GM12878 (cell line): ENCODE measurements around the gene ERC1. TPM values are rescaled to one million over a fixed set of nuclear protein-coding genes. Genes with fewer than 3 reads are reported as not detected.

Experiments
- BACH1 ChIP-seq: fragments of 450-650 bp; IDR thresholded peaks from 2 replicates; pipeline ENCODE4 v1.6.1; 2017; ENCODE audit warnings: mild to moderate bottlenecking, borderline replicate concordance
- CBFB ChIP-seq: IDR thresholded peaks from 2 replicates; pipeline ENCODE4 v1.6.1; 2016; ENCODE audit warnings: antibody characterized with exemption, low read depth
- DPF2 ChIP-seq: fragments of 450-650 bp; IDR thresholded peaks from 2 replicates; pipeline ENCODE4 v1.6.1; 2017; ENCODE audit warnings: mild to moderate bottlenecking
- HDAC2 ChIP-seq: fragments of 200-600 bp; sonication (generic); IDR thresholded peaks from 2 replicates; pipeline ENCODE4 v1.6.1; 2017
- IRF4 ChIP-seq: IDR thresholded peaks from 2 replicates; pipeline ENCODE4 v1.6.1; 2011; ENCODE audit warnings: low read depth, low read length
- MXI1 ChIP-seq: fragments of 150-350 bp; IDR thresholded peaks from 2 replicates; pipeline ENCODE4 v1.6.1; 2011; ENCODE audit warnings: low read depth, mild to moderate bottlenecking, inconsistent platforms, low read length, improper control_type of control experiment
- NFYA ChIP-seq: IDR thresholded peaks from 2 replicates; pipeline ENCODE4 v1.6.1; 2011; ENCODE audit warnings: low read depth, mild to moderate bottlenecking, low read length, improper control_type of control experiment, borderline replicate concordance
- SPI1 ChIP-seq: IDR thresholded peaks from 2 replicates; pipeline ENCODE4 v1.6.1; 2011; ENCODE audit warnings: low read depth, mild to moderate bottlenecking, low read length, moderate library complexity, borderline replicate concordance; ENCODE audit not compliant: insufficient read depth
- SRF ChIP-seq, 2 experiments: IDR thresholded peaks; 2 replicates each; pipeline ENCODE4 v1.6.1; 2011; ENCODE audit warnings: low read depth in 2 of 2, low read length in 2 of 2, mild to moderate bottlenecking in 1 of 2, moderate library complexity in 1 of 2
- WRNIP1 ChIP-seq: IDR thresholded peaks from 2 replicates; pipeline ENCODE4 v1.6.1; 2011; ENCODE audit warnings: low read depth, low read length, improper control_type of control experiment, borderline replicate concordance
- polyA plus RNA-seq, 11 experiments: library from polyadenylated mRNA; depleted of rRNA in 4 of 11; unstranded in 6 of 11; stranded (reverse) in 5 of 11; fragments of >200 nt; fragmentation: Nextera tagmentation in 4 of 11; fragmentation: Illumina TruSeq in 1 of 11; extraction: Ambion mirVana in 4 of 11; extraction: Trizol in 1 of 11; gene quantifications; 1 replicate in 1 of 11; 2 replicates in 10 of 11; pipeline versions ENCODE4 v1.2.1 to v1.2.3, GENCODE V29; 2011 to 2016; ENCODE audit warnings: inconsistent platforms in 2 of 11, missing spikeins in 2 of 11, low read depth in 1 of 11
- total RNA-seq, 4 experiments: library from RNA; depleted of rRNA in 3 of 4; stranded (reverse); fragments of >200 nt in 3 of 4; fragmentation: Illumina TruSeq in 1 of 4; extraction: Trizol in 1 of 4; gene quantifications; 2 replicates each; pipeline versions ENCODE4 v1.2.1 to v1.2.3, GENCODE V29; 2013 to 2021
- TF ChIP-seq, protein P1 (sequence below): IDR thresholded peaks from 2 replicates; pipeline ENCODE4 v1.6.1; 2012; ENCODE audit warnings: mild to moderate bottlenecking, low read depth, low read length
- TF ChIP-seq, protein P2 (sequence below): IDR thresholded peaks from 2 replicates; pipeline ENCODE4 v1.6.1; 2011; ENCODE audit warnings: borderline replicate concordance, low read depth, mild to moderate bottlenecking, moderate library complexity, mixed read lengths, low read length; ENCODE audit not compliant: insufficient read depth; ENCODE audit errors: extremely low read length
- TF ChIP-seq, protein P3 (sequence below): fragments of 450-650 bp; IDR thresholded peaks from 2 replicates; pipeline ENCODE4 v1.6.1; 2017; ENCODE audit warnings: mild to moderate bottlenecking, low read depth, inconsistent platforms; ENCODE audit not compliant: poor library complexity, severe bottlenecking
- TF ChIP-seq, protein P4 (sequence below): fragments of 150-350 bp; IDR thresholded peaks from 2 replicates; pipeline ENCODE4 v1.6.1; 2016; ENCODE audit warnings: low read depth, low read length
- TF ChIP-seq, protein P5 (sequence below): fragments of 450-650 bp; IDR thresholded peaks from 2 replicates; pipeline ENCODE4 v1.6.1; 2017; ENCODE audit warnings: borderline replicate concordance

The ERC1 gene
- total and polyA plus RNA-seq, 10 of the 15 experiments (the other 5 are each of a cell fraction or from before 2014, with no cell fraction given), result 0.75 to 8.0 (median 5.0) TPM

DNA sequence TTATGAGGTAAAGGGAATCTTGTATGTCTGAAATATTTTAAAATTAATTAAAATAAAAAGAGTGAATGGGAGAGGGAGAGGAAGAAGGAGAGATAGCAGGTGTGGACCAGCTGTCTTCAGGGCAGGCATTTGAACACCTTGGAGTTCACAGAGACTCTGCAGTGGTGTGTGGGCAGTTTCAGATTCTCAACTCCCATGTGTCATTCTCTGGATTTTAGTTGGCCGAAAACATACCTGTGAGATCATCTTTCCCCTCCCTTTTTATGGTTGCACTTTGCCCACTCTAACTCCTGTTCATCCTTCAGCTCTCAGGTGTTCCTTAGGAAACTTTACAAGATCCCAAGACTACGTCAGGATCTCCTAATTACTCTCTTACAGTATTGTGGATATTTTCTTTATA lies 108.1 kb downstream of the ERC1 start (continued):
- TF ChIP-seq, protein P1, sequence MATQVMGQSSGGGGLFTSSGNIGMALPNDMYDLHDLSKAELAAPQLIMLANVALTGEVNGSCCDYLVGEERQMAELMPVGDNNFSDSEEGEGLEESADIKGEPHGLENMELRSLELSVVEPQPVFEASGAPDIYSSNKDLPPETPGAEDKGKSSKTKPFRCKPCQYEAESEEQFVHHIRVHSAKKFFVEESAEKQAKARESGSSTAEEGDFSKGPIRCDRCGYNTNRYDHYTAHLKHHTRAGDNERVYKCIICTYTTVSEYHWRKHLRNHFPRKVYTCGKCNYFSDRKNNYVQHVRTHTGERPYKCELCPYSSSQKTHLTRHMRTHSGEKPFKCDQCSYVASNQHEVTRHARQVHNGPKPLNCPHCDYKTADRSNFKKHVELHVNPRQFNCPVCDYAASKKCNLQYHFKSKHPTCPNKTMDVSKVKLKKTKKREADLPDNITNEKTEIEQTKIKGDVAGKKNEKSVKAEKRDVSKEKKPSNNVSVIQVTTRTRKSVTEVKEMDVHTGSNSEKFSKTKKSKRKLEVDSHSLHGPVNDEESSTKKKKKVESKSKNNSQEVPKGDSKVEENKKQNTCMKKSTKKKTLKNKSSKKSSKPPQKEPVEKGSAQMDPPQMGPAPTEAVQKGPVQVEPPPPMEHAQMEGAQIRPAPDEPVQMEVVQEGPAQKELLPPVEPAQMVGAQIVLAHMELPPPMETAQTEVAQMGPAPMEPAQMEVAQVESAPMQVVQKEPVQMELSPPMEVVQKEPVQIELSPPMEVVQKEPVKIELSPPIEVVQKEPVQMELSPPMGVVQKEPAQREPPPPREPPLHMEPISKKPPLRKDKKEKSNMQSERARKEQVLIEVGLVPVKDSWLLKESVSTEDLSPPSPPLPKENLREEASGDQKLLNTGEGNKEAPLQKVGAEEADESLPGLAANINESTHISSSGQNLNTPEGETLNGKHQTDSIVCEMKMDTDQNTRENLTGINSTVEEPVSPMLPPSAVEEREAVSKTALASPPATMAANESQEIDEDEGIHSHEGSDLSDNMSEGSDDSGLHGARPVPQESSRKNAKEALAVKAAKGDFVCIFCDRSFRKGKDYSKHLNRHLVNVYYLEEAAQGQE, result no peak
- TF ChIP-seq, protein P2, sequence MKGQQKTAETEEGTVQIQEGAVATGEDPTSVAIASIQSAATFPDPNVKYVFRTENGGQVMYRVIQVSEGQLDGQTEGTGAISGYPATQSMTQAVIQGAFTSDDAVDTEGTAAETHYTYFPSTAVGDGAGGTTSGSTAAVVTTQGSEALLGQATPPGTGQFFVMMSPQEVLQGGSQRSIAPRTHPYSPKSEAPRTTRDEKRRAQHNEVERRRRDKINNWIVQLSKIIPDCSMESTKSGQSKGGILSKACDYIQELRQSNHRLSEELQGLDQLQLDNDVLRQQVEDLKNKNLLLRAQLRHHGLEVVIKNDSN, result no peak
- TF ChIP-seq MXI1 (no peak), DPF2 (peak; percentile 73; the same call in 1 of the 2 replicates), SPI1 (no peak), CBFB (no peak), IRF4 (peak; percentile 82; the same call in 1 of the 2 replicates), BACH1 (peak; percentile 29; the same call in 1 of the 2 replicates), SRF (IDR thresholded peaks at IDR 0.05; ENCODE audit: low read depth in 2 of 2, low read length in 2 of 2) (peak in 1 of 2 experiments; percentile 70; a peak in 1 of 4 replicates), HDAC2 (no peak), WRNIP1 (no peak), NFYA (no peak)
- TF ChIP-seq, protein P3, sequence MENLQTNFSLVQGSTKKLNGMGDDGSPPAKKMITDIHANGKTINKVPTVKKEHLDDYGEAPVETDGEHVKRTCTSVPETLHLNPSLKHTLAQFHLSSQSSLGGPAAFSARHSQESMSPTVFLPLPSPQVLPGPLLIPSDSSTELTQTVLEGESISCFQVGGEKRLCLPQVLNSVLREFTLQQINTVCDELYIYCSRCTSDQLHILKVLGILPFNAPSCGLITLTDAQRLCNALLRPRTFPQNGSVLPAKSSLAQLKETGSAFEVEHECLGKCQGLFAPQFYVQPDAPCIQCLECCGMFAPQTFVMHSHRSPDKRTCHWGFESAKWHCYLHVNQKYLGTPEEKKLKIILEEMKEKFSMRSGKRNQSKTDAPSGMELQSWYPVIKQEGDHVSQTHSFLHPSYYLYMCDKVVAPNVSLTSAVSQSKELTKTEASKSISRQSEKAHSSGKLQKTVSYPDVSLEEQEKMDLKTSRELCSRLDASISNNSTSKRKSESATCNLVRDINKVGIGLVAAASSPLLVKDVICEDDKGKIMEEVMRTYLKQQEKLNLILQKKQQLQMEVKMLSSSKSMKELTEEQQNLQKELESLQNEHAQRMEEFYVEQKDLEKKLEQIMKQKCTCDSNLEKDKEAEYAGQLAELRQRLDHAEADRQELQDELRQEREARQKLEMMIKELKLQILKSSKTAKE, result no peak
- TF ChIP-seq, protein P4, sequence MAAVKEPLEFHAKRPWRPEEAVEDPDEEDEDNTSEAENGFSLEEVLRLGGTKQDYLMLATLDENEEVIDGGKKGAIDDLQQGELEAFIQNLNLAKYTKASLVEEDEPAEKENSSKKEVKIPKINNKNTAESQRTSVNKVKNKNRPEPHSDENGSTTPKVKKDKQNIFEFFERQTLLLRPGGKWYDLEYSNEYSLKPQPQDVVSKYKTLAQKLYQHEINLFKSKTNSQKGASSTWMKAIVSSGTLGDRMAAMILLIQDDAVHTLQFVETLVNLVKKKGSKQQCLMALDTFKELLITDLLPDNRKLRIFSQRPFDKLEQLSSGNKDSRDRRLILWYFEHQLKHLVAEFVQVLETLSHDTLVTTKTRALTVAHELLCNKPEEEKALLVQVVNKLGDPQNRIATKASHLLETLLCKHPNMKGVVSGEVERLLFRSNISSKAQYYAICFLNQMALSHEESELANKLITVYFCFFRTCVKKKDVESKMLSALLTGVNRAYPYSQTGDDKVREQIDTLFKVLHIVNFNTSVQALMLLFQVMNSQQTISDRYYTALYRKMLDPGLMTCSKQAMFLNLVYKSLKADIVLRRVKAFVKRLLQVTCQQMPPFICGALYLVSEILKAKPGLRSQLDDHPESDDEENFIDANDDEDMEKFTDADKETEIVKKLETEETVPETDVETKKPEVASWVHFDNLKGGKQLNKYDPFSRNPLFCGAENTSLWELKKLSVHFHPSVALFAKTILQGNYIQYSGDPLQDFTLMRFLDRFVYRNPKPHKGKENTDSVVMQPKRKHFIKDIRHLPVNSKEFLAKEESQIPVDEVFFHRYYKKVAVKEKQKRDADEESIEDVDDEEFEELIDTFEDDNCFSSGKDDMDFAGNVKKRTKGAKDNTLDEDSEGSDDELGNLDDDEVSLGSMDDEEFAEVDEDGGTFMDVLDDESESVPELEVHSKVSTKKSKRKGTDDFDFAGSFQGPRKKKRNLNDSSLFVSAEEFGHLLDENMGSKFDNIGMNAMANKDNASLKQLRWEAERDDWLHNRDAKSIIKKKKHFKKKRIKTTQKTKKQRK, result no peak
- TF ChIP-seq, protein P5, sequence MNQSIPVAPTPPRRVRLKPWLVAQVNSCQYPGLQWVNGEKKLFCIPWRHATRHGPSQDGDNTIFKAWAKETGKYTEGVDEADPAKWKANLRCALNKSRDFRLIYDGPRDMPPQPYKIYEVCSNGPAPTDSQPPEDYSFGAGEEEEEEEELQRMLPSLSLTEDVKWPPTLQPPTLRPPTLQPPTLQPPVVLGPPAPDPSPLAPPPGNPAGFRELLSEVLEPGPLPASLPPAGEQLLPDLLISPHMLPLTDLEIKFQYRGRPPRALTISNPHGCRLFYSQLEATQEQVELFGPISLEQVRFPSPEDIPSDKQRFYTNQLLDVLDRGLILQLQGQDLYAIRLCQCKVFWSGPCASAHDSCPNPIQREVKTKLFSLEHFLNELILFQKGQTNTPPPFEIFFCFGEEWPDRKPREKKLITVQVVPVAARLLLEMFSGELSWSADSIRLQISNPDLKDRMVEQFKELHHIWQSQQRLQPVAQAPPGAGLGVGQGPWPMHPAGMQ, result no peak
